SK-N-SH (cell line): ENCODE data around the gene LRRC25. TPM values are rescaled to one million over a fixed set of nuclear protein-coding genes. Genes with fewer than 3 reads are reported as not detected.
"Not testable (repeated sequence)": the region's sequence is repeated elsewhere in the genome, so short reads cannot be mapped to it uniquely, and the experiment has no call there.

Source experiments
- CTCF ChIA-PET: fragments of 300-600, 350-600 bp; formaldehyde crosslinking; extraction: SDS; loops from one replicate; lab custom pipeline; 2021; lab: Yijun Ruan, JAX
- POLR2A ChIA-PET: fragments of 350-600 bp; sonication (Branson Sonifier 250); formaldehyde crosslinking; extraction: SDS; loops from one replicate; lab custom pipeline; 2020; ENCODE audit warnings: antibody characterized with exemption, inconsistent platforms; lab: Yijun Ruan, JAX
- DNase-seq: peaks from one replicate; pipeline ENCODE4 v3.0.0; 2012
- H2AFZ ChIP-seq: fragments of 200-600 bp; sonication (generic); 2 replicates; pipeline ENCODE4 v1.8.1; 2016; ENCODE audit warnings: antibody characterized with exemption, mild to moderate bottlenecking, low read depth
- H3F3A ChIP-seq: fragments of 200-600 bp; sonication (generic); replicated peaks from 2 replicates; pipeline ENCODE3; 2016; ENCODE audit warnings: antibody characterized with exemption, mild to moderate bottlenecking; ENCODE audit not compliant: insufficient read depth
- H3K27ac ChIP-seq, 2 experiments: fragments of 200-500 bp in 1 of 2; fragments of 200-600 bp in 1 of 2; sonication (Bioruptor generic) in 1 of 2; sonication (generic), shearing (Covaris generic) in 1 of 2; 2 replicates each; pipeline versions ENCODE4 v1.5.1 to v1.6.1; 2014 to 2016; ENCODE audit warnings: low read depth in 2 of 2, inconsistent platforms in 1 of 2, low read length in 1 of 2, mild to moderate bottlenecking in 1 of 2, mixed read lengths in 1 of 2
- H3K27me3 ChIP-seq: fragments of 200-600 bp; sonication (generic), shearing (Covaris generic); 2 replicates; pipeline ENCODE4 v1.6.1; 2016; ENCODE audit warnings: mixed run types; ENCODE audit not compliant: insufficient read depth
- H3K36me3 ChIP-seq, 2 experiments: fragments of 200-500 bp in 1 of 2; fragments of 200-600 bp in 1 of 2; sonication (Bioruptor generic) in 1 of 2; sonication (generic) in 1 of 2; replicated peaks in 1 of 2; 2 replicates each; pipeline versions ENCODE3 to v1.5.1; 2014 to 2016; ENCODE audit warnings: low read length in 1 of 2, mild to moderate bottlenecking in 1 of 2; ENCODE audit not compliant: insufficient read depth in 2 of 2, control insufficient read depth in 1 of 2
- H3K4me1 ChIP-seq, 2 experiments: fragments of 200-500 bp in 1 of 2; fragments of 200-600 bp in 1 of 2; sonication (Bioruptor generic) in 1 of 2; sonication (generic), shearing (Covaris generic) in 1 of 2; 2 replicates each; pipeline versions ENCODE4 v1.5.1 to v1.6.1; 2014 to 2016; ENCODE audit warnings: low read depth in 1 of 2, low read length in 1 of 2, mixed run types in 1 of 2; ENCODE audit not compliant: insufficient read depth in 2 of 2, control insufficient read depth in 1 of 2
- H3K4me2 ChIP-seq: fragments of 200-600 bp; sonication (generic), shearing (Covaris generic); 2 replicates; pipeline ENCODE4 v1.6.1; 2017; ENCODE audit warnings: mixed run types
- H3K4me3 ChIP-seq, 2 experiments: fragments of 200-500 bp in 1 of 2; fragments of 200-600 bp in 1 of 2; sonication (Bioruptor generic) in 1 of 2; sonication (generic), shearing (Covaris generic) in 1 of 2; 2 replicates each; pipeline versions ENCODE4 v1.5.1 to v1.8.1; 2014 to 2016; ENCODE audit warnings: low read depth in 2 of 2, inconsistent platforms in 1 of 2, low read length in 1 of 2, mild to moderate bottlenecking in 1 of 2, mixed read lengths in 1 of 2, moderate library complexity in 1 of 2
- H3K79me2 ChIP-seq: fragments of 200-600 bp; sonication (generic); 2 replicates; pipeline ENCODE4 v1.8.1; 2017; ENCODE audit warnings: mild to moderate bottlenecking; ENCODE audit not compliant: insufficient read depth
- H3K9ac ChIP-seq: fragments of 200-600 bp; sonication (generic); 2 replicates; pipeline ENCODE4 v1.6.1; 2017; ENCODE audit warnings: mixed run types
- H3K9me2 ChIP-seq: fragments of 200-600 bp; sonication (generic); 2 replicates; pipeline ENCODE4 v1.6.1; 2017; ENCODE audit warnings: mixed run types
- H3K9me3 ChIP-seq: fragments of 200-600 bp; sonication (generic); 2 replicates; pipeline ENCODE4 v1.6.1; 2017; ENCODE audit warnings: mixed run types, mild to moderate bottlenecking, moderate library complexity
- H4K20me1 ChIP-seq: fragments of 200-600 bp; sonication (generic); 2 replicates; pipeline ENCODE4 v1.6.1; 2017; ENCODE audit warnings: mild to moderate bottlenecking, mixed run types; ENCODE audit not compliant: insufficient read depth
- CHD2 ChIP-seq: fragments of 150-350 bp; IDR thresholded peaks from 2 replicates; pipeline ENCODE4 v1.6.1; 2018; ENCODE audit warnings: low read length; ENCODE audit not compliant: partially characterized antibody
- ELF1 ChIP-seq: IDR thresholded peaks from 2 replicates; pipeline ENCODE4 v1.4.0; 2012
- EP300 ChIP-seq, 2 experiments: IDR thresholded peaks; 2 replicates each; pipeline versions ENCODE4 v1.4.0 to v1.6.1; 2012; ENCODE audit warnings: borderline replicate concordance in 1 of 2, low read depth in 1 of 2, low read length in 1 of 2
- EZH2phosphoT487 ChIP-seq: fragments of 200-600 bp; sonication (generic); IDR thresholded peaks from 2 replicates; pipeline ENCODE4 v1.6.1; 2017; ENCODE audit warnings: low read depth, mixed run types, mild to moderate bottlenecking, antibody characterized with exemption, moderate library complexity, borderline replicate concordance
- JUND ChIP-seq: IDR thresholded peaks from 2 replicates; pipeline ENCODE4 v1.4.0; 2012
- MEF2A ChIP-seq: IDR thresholded peaks from 2 replicates; pipeline ENCODE4 v1.4.0; 2012; ENCODE audit warnings: low read depth, borderline replicate concordance
- MXI1 ChIP-seq: IDR thresholded peaks from 2 replicates; pipeline ENCODE4 v1.6.1; 2012; ENCODE audit warnings: mild to moderate bottlenecking, low read depth, low read length, improper control_type of control experiment
- NFIC ChIP-seq: IDR thresholded peaks from 2 replicates; pipeline ENCODE4 v1.4.0; 2012; ENCODE audit warnings: borderline replicate concordance
- NRF1 ChIP-seq: IDR thresholded peaks from 2 replicates; pipeline ENCODE4 v1.6.1; 2012; ENCODE audit warnings: low read depth, mild to moderate bottlenecking, low read length
- POLR2AphosphoS5 ChIP-seq: IDR thresholded peaks from 2 replicates; pipeline ENCODE4 v1.6.1; 2012; ENCODE audit warnings: low read depth, low read length
- RAD21 ChIP-seq: IDR thresholded peaks from 2 replicates; pipeline ENCODE4 v1.6.1; 2012; ENCODE audit warnings: mild to moderate bottlenecking, low read length
- RXRA ChIP-seq: IDR thresholded peaks from 2 replicates; pipeline ENCODE4 v1.4.0; 2012; ENCODE audit warnings: low read depth, mild to moderate bottlenecking, borderline replicate concordance
- TAF1 ChIP-seq: IDR thresholded peaks from 2 replicates; pipeline ENCODE4 v1.6.1; 2012; ENCODE audit warnings: low read depth, mild to moderate bottlenecking, low read length, moderate library complexity, borderline replicate concordance
- TCF12 ChIP-seq: IDR thresholded peaks from 2 replicates; pipeline ENCODE4 v1.4.0; 2012
- USF2 ChIP-seq: fragments of 150-350 bp; IDR thresholded peaks from 2 replicates; pipeline ENCODE4 v1.6.1; 2017; ENCODE audit warnings: antibody characterized with exemption, low read length, low read depth, borderline replicate concordance
- ZBTB33 ChIP-seq: IDR thresholded peaks from 2 replicates; pipeline ENCODE4 v1.4.0; 2012; ENCODE audit warnings: low read depth, borderline replicate concordance
- WGBS: methylation state at CpG from one replicate; pipeline ENCODE4 v1.1.6; 2017; ENCODE audit warnings: low lambda C conversion rate; 5-methylcytosine and 5-hydroxymethylcytosine counted together
- polyA plus RNA-seq, 3 experiments: library from polyadenylated mRNA; depleted of rRNA; stranded (reverse); fragments of >200 nt; gene quantifications; 2 replicates each; pipeline ENCODE4 v1.2.3, GENCODE V29; 2012

LRRC25 gene
- polyA plus RNA-seq, 1 of the 3 experiments (the other 2 are of a cell fraction) = not detected

DNA sequence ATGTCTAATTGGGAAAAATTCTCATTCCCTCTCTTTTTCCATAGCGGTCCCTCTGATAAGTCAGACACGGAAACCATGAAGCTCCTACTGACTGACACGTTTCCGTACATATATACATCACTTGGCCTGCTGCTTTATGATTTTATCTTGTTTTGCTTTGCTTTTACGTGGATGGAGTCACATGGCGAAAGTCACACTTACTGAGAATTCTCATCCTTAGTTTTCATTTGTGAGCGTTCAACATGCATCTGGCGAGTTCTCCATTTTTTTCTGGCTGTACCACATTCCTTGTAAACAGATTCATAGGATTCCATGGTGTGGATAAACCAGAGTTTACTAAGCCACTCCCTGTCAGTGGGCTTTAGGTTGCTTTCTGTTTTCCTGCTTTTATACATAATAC lies 35.8 kb downstream of the LRRC25 start (continued):
- TF ChIP-seq USF2 (no peak), NFIC (no peak), MEF2A (no peak)
- TF ChIP-seq, all 33 proteins: peak for 0

DNA sequence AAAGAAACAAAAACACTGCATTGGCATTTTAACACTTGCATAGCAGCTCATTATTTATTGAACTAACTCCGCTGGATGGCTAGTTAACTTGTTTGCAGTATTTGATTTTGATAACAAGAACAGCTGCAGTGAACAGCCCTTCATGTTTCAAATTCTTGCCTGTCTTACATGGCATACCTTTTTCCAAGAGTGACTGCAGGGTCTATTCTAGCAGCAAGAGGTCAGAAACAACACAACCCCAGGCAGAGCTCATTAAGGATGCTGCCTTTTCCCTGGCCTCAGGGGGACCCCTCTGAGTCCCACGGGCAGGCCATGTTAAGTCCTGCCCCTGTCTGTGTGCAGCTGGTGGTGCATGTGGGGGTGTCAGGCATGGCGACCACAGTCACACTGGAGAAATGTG lies 40.4 kb downstream of the LRRC25 start:
- H3K36me3 ChIP-seq = peaks cover 6 to 18% of the 10 kb centered on the region in 2 experiments
- H3K9me2 ChIP-seq = no peaks in the 10 kb centered on the region
- WGBS = 87% methylated on average over 1 of the region's 3 CpGs
- H3F3A ChIP-seq = peaks cover 3% of the 10 kb centered on the region
- no peaks in the 10 kb centered on the region for H3K79me2 ChIP-seq
- no peak overlapping the region for H2AFZ ChIP-seq
- H3K27ac ChIP-seq = no peak overlapping the region
- no peaks in the 10 kb centered on the region for H3K9me3 ChIP-seq
- H3K4me2 ChIP-seq = no peak overlapping the region
- H3K4me3 ChIP-seq = no peak overlapping the region
- TF ChIP-seq RAD21 = no peak
- no peak for TF ChIP-seq POLR2AphosphoS5
- no peak for TF ChIP-seq TCF12
- DNase-seq = no peak
- no peaks in the 10 kb centered on the region for H3K27me3 ChIP-seq
- H3K4me1 ChIP-seq = no peaks in the 10 kb centered on the region
- no peaks in the 10 kb centered on the region for H4K20me1 ChIP-seq
- POLR2A ChIA-PET = no interaction called here
- CTCF ChIA-PET = interaction anchor here (0.9 to 2.2 kb wide), 3 partner anchors 31 to 62 kb away, joined by 3 to 8 read pairs (median 4); partner anchors contain the start of gene SSBP4
- H3K9ac ChIP-seq = no peak overlapping the region

GRCh38 chr19:18354743-18355142 lies 42.7 kb downstream of the LRRC25 start:
- not testable (repeated sequence) for H3K9ac ChIP-seq

DNA sequence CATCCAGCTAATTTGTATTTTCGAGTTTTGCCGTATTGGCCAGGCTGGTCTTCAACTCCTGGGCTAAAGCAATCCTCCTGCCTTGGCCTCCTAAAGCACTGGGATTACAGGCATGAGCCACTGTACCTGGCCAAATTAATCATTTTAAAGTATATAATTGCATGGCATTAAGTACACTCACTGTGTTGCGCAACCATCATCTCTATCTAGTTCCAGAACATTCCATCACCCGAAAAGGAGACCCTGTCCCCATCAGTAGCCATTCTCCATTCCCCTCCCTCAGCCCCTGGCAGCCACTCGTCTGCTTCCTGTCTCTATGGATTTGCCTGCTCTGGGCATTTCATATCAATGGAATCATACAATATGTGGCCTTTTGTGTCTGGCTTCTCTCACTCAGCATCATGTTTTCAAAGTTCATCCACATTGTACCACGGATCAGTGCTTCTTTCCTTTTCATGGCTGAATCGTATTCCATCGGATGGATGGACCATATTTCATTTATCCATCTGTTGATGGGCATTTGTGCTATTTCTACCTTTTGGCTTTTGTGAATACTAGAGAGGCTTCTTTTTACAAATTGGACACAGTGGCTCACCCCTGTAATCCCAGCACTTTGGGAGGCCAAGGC lies 43.9 kb downstream of the LRRC25 start:
- Histone ChIP-seq H3K79me2 (no peaks in the 10 kb centered on the region), H3K27me3 (no peaks in the 10 kb centered on the region), H3K4me1 (no peaks in the 10 kb centered on the region), H3F3A (peaks cover 5% of the 10 kb centered on the region), H3K9me3 (no peaks in the 10 kb centered on the region), H3K9ac (no peak overlapping the region), H3K4me2 (no peak overlapping the region), H3K27ac (no peak overlapping the region), H4K20me1 (no peaks in the 10 kb centered on the region), H3K9me2 (no peaks in the 10 kb centered on the region), H3K36me3 (peaks cover 6 to 17% of the 10 kb centered on the region in 2 experiments), H3K4me3 (no peak overlapping the region), H2AFZ (no peak overlapping the region)
- ChIA-PET CTCF (interaction anchor here (1.0 to 3.1 kb wide), 3 partner anchors 25 to 60 kb away, joined by 3 to 20 read pairs (median 4); no protein-coding TSS in a partner anchor), POLR2A (no interaction called here)
- 91% methylated on average over 8 of the region's 8 CpGs for whole genome bisulfite sequencing
- no peak for DNase-seq
- TF ChIP-seq ELF1 (no peak), ZBTB33 (no peak), TAF1 (no peak), NRF1 (no peak), CHD2 (no peak), MXI1 (no peak), MEF2A (no peak), EP300 (IDR thresholded peaks at IDR 0.05; ENCODE audit: borderline replicate concordance in 1 of 2, low read depth in 1 of 2, low read length in 1 of 2) (no peak), USF2 (no peak), RXRA (no peak), EZH2phosphoT487 (no peak), JUND (no peak), NFIC (no peak)

More at GRCh38 chr19:18354743-18355142, 42.7 kb downstream of the LRRC25 start:
- H3K9me2 ChIP-seq, H4K20me1 ChIP-seq, H2AFZ ChIP-seq, H3K4me1 ChIP-seq, H3K4me3 ChIP-seq, H3F3A ChIP-seq, H3K9me3 ChIP-seq, H3K27ac ChIP-seq, H3K4me2 ChIP-seq, DNase-seq, POLR2A ChIA-PET, H3K27me3 ChIP-seq, H3K79me2 ChIP-seq: not testable (repeated sequence)
- WGBS = 95% methylated on average over 7 of the region's 7 CpGs
- CTCF ChIA-PET = interaction anchor here (0.7 to 3.1 kb wide), 5 partner anchors 26 to 76 kb away, joined by 3 to 20 read pairs (median 3); partner anchors contain the start of gene GDF15
- H3K36me3 ChIP-seq = peaks cover 6 to 18% of the 10 kb centered on the region in 2 experiments
